Pons (tissue), 1 donor: ENCODE measurements around the gene SLMAP.

Source experiments
- DNase-seq: peaks from one replicate; pipeline ENCODE4 v3.0.0-alpha.2; 2016; ENCODE audit warnings: low spot score

SLMAP gene

GRCh38 chr3:57942388-57942787 is 186.3 kb downstream of the SLMAP start:
- no peak for DNase-seq

GRCh38 chr3:57942872-57943283 is 186.8 kb downstream of the SLMAP start:
- no peak for DNase-seq

DNA sequence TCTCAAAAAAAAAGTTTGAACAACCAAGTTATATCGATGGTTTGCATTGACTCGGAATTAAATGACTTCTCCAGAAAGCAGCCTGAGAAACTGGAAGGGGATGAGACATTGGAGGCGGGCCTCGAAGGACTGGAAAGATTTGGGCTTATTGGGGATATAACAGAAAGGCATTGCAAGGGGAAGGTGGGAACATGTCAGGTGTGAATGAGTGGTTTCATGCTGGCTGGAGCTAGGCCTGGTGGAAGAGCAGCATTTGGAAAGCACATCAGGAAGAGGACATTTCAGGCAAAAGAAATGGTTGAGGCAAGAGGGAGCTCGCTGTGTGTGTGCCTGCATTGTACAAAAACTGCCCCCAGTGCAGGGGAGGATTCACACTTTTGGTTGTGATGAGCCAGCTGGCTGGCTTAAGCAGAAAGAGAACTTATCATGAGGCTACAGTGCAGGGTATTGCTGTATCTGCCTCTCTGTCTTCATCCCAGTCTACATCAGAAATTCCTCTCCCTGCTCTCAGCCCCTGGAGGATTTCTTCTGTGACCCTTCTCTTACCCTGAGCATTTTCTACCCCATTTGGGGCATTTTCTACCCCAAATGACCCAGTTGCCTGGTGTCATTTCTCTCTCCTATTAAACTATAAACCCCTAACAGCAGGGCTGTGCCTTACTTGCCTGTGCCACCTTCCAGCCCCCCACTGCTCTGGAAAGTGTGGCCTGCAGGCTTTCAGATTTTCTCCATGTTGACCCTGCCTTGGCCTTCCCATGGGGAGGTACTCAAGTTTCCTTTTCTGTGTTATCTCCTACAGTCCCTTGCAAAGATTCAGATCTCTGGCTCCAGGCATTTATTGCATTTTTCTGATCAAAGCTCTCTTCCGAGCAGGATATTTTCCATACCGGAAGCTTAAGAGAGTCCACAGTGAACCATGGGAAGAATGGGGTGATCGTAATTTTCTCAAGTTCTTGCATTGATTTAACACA is 187.7 kb downstream of the SLMAP start:
- DNase-seq, result no peak

DNA sequence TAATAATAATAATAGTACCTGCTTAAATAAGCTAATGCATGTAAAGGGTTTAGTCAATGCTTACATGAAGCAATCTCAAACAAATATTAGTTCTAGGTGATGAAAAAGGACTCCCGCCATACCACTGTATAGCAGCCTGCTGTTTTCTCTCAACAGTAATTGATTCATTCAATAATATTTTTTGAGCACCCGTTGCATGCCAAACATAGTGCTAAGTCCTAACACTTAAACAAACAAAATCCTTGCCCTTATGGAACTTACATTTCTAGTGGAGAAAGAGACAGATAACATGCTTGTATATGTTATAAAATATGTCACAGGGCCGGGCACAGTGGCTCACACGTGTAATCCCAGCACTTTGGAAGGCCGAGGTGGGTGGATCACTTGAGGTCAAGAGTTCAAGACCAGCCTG is 190.9 kb downstream of the SLMAP start:
- DNase-seq, result no peak

DNA sequence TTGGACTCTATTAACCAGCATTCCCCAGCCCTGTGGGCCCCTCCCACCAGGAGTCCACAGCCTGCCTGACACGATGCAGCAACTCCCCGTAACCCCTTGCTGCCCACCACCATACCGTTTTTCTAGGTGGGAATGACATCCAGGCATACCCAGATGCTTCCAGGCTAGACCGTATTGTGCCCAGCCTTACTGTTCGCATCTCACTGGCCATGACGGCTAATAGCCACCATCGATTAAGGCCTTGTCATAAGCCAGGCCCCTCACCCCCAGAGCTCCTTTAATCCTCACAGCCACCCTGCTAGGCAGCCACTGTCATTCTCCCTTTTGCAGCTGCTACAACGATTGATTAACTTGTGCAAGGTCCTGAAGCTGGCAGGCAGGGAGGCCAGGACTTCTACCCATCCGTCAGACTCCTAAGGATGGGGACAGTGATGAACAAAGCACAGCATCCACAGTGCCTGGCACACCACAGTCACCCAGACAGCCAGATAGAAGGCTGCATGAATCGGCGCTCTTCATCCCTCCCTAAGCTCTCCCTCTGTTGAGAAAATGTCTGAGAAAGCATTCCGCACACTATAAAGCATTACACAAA is 192.1 kb downstream of the SLMAP start:
- DNase-seq, result peak; percentile 13

- peak; percentile 56 for DNase-seq
Observed at GRCh38 chr3:57948781-57949242, 192.7 kb downstream of the SLMAP start.

- DNase-seq, result no peak
Observed at GRCh38 chr3:57949344-57949743, 193.2 kb downstream of the SLMAP start.

DNA sequence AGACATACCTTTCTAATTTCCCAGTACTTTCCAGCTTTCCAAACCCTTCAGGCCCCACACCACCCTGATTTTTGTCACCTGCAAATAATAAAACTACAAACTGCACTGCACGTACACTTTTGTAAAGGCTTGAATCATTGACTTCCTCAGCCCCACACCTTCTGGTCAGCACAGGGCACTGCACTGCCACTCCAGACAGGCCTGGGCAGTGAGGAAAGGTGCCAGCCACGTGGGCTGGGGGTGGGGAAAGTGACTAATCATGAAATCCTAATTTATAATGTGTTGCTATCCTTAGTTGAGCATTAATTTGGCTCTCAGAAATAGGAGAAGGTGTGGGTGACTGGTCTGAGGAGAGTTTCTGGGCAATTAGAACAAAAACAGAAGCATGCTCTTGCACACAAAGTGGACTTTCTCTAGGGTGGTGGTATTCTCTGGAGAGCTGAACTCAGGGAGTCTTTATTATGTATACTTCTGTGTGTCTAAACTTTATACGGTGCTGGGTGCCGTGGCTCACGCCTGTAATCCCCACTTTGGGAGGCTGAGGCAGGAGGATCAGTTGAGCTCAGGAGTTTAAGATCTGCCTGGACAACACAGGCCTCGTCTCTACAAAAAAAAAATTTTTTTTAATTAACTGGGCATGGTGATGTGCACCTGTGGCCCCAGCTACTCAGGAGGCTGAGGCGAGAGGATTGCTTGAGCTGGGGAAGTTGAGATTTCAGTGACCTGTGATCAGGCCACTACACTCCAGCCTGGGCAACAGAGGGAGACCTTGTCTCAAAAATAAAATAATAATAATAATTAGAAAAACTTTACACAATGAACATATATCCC is 193.9 kb downstream of the SLMAP start:
- DNase-seq, result no peak

DNA sequence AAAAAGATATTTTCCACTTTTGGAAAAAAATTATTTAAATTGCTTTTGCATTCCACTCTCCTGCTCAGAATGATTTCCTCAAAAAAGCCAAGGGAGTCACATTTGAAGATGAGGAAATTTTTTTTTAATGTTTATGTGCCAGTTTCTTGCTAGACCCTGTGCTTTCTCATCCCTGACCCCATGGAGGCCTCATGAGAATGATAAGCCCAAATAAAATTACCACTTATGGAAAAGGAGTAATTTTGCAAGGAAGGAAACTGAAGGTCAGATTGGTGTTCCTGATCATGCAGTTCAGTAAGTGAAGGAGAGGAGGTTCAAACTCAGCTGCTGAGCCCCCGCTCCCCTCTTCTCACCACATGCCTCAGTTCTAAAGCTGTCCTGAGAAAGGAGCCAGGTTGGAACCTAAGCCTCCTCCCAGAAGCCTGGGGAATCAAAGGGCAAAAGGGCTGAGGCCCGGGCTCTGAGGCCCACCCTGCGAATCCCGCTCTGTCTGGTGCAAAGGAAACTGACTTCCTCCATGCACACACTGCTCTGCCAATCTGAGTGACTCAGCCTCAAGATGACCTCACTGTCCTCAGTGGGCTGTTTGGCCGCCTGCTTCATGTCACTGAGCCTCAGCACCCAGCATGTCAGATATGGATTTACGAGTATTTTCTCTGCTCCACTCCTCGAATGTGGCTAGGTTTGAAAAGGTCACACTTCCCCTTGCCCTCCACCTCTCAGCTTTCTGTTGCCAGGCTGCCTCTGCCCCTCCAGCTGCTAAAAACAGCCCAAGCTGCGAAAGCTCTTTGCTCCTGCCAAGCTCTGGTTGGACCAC is 195.2 kb downstream of the SLMAP start:
- DNase-seq, result peak; percentile 61

DNA sequence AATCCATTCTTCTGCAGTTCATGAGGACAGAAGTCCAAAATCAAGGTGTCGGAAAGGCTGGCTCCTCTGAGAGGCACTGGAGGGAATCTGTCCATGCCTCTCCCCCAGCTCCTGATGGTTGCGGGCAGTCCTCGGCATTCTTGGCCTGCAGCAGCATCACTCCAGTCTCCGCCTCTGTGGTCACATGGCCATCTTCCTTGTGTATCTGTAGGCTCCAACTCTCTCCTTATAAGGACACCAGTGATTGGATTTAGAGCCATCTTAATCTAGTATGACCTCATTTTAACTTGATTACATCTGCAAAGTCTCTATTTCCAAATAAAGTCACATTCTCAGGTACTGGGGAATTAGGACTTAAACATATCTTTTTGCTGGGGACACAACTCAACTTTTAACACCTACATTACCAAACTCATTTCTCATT is 196.1 kb downstream of the SLMAP start:
- DNase-seq, result peak; percentile 69

GRCh38 chr3:57952651-57953050 is 196.5 kb downstream of the SLMAP start:
- DNase-seq, result no peak

DNA sequence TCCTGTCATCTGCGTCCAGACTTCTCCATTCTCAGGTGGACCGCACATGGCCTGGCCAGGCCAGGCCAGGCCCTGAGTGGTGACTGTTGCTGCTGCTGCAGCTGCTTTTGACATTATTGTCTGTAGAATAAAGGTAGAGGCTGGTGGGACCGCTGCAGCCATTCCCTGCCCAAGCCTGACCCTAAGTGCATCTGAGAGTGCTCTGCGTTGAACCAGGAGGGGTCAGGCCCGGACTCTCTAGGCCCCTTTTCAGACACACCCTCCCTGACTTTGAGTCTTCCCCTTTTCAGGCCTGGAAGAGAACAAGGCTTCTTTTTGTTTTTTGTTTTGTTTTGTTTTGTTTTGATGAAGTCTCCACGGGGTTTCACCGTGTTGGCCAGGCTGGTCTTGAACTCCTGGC is 197.5 kb downstream of the SLMAP start:
- no peak for DNase-seq

DNA sequence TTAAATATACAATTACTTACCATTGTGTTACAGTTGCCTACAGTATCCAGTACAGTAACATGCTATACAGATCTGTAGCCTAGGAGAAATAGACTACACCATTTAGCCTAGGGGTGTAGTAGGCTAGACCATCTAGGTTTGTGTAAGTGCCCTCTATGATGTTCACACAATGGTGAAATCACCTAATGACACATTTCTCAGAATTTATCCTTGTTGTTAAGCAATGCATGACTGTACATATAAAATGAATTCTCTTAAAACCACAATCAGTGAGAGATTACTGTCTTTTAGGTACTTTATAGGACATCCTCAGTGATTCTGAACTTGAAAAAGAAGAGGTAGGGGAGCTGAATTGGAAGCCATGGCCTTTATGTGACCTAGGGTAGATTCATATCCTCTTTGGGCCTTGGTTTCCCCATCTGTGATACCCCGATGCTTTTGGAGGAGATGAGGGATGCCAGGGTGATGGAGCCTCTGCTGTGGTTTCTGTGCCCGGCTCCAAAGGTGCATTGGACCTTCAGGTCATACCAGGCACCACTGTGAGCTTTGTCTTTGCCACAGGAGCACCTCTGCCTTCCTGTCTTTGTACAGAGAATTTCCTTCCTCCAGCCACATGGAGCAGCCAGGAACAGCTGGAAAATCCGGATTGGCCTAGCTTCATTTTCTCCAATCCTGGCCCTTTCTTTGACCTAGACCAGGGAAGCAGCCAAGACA is 200.2 kb downstream of the SLMAP start:
- no peak for DNase-seq

GRCh38 chr3:57956833-57957174 is 200.7 kb downstream of the SLMAP start:
- DNase-seq, result no peak

GRCh38 chr3:57957824-57958223 is 201.7 kb downstream of the SLMAP start:
- DNase-seq, result no peak

GRCh38 chr3:57958642-57959422 is 202.7 kb downstream of the SLMAP start:
- no peak for DNase-seq

GRCh38 chr3:57959423-57960173 is 203.5 kb downstream of the SLMAP start:
- peak; percentile 34 for DNase-seq

DNA sequence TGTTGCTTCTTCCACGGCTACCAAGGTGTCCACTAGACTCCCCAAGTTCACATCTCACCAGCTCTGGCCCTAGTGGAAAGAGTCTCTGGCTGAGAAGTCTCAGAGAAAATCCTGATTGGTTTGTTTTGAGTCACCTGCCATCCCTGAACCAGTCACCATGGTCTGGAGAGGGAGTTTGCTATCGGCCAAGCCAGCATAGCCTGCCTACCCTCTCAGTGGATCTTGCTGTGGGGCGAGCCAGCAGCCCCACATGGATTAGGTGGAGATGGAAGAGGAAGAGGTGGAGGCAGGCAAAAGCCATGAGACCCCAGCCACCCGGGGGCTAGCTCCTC is 204.0 kb downstream of the SLMAP start:
- no peak for DNase-seq

DNA sequence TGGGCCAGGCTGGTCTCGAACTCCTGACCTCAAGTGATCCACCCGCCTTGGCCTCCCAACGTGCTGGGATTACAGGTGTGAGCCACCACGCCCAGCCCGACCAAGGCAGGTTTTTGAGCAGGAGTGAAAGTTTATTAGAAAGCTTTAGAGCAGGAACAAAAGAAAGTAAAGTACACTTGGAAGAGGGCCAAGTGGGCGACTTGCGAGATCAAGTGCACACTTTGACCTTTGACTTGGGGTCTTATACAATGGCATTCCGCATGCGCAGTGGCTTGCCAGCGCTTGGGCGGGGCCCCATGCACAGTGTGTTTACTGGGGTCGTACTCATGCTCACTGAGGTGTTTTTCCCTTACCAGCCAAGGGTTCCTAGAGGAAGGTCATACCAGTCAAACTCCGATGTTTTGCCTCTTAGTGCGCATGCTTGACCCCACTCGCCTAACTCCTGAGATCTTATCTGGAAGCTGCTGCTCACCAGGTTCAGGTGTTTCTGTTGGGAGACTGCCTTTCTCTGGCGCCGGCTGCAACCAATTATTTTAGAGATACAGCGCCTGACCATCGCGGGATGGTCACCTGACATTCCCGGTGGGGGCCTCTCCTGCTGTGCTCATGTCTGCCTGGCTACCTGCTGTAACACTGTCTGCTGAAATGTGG is 205.2 kb downstream of the SLMAP start:
- no peak for DNase-seq
